Central memory CD4-positive, alpha-beta T cell (primary cell): ENCODE data around the gene ADORA1.

Experiments
- DNase-seq: peaks from one replicate; pipeline ENCODE4 v3.0.0; 2022
- total RNA-seq, 3 experiments: gene quantifications; one replicate each; lab custom pipeline; 2026; lab: John Stamatoyannopoulos, UW

The ADORA1 gene
- total RNA-seq = 0 reads per million in 3 experiments

DNA sequence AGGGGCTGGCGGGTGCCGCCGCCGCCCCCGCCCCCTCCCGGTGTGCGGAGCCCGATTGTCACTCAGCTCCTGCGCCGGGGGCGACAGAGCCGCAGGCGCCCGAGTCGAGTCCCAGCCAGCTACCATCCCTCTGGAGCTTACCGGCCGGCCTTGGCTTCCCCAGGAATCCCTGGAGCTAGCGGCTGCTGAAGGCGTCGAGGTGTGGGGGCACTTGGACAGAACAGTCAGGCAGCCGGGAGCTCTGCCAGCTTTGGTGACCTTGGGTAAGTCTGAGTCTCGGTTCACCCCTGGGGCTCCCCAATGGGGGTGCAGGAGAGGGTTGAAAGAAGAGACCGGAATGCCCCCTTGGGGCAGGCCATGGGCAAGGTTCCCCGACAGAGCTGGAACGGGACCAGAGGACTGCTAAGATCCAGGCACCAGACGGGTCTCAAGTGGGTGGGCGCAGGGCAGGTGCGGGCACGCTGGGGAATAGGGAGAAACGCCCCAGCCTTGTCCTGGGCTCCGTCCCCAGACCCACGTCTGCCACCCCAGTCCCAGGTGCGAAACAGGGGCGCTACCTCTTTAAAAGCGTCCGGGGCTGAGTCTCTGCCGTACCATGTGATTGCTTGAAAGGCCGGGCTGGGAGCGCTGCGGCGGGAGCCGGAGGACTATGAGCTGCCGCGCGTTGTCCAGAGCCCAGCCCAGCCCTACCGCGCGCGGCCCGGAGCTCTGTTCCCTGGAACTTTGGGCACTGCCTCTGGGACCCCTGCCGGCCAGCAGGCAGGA lies at the start of gene ADORA1:
Gene ADORA1, plus strand, starts transcription at position 61 of the 765 bp plus-strand sequence. CDS start 1,116 bp downstream, outside the sequence.
- no peak for DNase-seq

DNA sequence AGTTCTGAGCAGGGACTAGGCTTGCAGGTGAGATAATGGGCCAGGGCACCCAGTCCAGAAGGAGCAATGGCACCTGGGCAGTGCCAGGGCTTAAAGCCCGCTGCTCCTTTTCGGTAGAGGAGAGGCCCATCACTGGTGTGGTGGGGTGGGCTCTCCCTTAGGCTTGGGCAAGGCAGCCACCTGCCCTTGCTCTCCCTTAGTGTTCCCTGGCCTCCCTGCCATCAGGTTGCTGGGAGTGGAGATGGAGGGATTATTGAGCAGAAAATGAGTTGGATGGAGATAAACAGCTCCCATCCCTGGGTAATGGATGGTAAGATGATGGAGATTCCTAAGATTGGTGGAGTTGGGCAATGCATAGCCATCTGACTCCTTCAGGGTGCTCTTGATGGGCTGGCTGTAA lies 49.6 kb upstream of the ADORA1 start:
- DNase-seq = no peak

DNA sequence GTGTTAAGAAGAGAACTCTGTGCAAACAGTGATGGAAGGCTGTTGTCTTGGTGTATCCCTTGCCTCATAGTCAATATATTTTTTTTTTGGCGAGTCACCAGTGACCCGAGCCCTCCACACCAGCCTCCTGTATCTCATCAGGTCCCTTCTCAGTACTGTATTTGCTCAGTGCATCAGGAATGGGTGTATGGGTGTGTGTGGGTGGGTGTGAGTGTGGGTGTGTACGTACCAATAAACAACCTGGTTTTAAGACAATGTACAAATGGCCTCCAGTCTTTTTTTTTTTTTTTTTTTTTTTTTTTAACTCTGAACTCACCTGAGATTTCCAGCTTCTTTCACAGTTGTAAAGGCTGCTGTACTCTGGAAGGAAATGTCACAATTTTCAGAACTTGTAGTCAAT lies 49.0 kb upstream of the ADORA1 start:
- no peak for DNase-seq

DNA sequence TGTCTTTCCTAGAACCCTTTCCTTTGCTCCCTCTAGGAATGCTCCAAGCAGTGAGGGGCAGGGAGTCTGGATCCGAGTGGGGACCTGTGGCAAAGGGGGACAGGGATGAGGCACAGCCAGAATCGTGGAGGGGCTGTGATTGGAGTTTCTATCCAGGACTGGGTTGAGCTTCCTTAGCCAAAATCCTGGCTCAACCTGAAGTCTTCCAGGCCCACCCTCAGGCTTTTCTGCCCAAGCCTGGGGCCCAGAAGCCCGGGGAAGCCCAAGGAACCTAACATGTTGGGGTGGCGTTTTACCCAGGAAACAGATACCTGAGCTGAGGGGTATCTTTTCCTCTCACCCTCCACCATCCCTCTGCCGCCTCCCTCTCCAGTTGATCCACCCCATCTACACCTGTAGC lies 47.1 kb upstream of the ADORA1 start:
- no peak for DNase-seq

DNA sequence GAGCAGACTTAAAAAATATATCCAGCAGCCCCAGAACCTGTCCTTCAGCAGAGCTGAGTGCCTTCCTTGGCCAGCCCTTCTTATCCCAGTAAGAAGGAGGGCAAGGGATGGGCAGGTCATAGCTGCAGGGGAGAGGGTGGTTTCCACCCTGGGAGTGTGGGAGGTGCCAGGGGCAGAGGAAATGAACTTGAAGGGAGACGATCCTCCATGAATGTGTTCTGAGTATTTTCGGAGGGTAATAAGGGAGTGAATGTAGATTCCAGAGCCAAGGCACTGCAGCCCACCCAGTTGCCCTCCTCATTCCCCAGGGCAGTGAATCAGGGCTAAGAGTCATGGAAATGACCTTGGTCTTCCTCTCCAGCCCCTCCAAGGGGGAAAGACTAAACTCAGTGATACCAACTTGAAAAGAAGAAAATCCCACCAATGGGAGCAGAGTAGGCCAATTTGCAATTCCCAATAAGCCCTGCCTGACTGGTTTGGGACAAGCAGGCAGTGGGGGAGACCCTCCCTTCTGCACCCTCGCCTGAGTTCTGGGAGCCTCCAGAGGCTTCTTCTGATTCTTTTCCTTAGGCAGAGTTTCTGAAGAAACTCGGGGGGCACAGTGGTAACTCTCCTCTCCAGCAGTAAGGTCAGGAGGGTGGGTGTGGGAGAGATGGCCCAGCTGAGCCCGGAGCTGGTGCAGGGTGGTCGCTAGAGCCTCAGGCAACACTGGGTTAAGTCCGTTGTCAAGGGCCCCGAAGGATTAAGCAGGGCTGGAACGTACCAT lies 45.9 kb upstream of the ADORA1 start:
- no peak for DNase-seq

DNA sequence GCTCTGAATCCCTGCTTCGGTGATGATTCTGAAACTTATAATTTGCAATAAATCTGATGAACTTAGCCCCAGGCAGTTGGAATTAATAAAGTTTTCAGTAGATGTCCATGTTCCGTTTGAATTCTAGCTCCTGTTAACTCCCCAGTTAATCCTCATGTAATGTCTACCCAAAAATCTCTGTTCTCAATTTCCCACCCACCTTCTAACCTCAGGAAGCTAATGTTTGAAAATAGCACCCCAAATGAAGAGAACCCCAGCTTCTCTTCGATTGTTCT lies 45.4 kb upstream of the ADORA1 start:
- no peak for DNase-seq

DNA sequence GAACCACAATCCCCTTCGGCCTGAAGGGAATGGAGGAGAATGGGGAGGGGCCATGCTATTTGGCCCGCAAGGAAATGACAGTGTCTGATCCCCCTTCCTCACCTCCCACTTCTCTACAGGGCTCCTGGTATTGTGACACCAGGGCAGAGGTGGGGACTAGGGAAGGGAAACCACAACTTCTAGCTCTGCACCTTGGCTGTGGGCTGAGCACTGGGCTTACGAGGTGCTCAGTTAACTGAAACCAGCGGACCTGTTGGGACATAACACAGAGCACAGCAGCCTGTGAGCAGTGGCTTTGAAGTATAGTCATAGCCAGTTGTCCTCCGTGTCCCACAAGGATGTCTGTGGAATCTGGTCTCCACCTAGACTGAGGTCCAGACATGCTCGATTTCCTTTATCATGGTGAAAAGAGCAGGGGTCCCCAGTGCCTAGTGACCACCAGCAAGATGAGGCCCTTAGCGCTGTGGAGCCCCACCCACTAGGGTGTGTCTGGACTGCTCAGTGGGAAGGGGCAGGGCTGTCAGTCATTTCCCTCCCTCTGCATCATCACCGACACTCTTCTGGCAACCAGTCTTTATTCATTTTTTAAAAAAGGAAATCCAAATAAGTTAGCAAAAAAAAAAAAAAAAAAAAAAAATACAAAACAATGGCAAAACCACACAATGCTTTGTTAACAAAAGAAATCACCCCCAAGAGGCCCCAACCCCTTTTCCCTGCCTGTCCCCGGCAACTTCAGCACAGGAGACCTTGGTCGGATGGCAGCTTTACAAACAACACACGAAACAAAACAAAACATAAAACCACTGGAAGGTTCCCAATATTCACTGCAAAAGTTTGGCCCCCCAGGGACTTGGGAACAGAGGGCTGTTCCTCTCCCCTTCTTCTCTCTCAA lies 44.7 kb upstream of the ADORA1 start:
- DNase-seq = no peak

DNA sequence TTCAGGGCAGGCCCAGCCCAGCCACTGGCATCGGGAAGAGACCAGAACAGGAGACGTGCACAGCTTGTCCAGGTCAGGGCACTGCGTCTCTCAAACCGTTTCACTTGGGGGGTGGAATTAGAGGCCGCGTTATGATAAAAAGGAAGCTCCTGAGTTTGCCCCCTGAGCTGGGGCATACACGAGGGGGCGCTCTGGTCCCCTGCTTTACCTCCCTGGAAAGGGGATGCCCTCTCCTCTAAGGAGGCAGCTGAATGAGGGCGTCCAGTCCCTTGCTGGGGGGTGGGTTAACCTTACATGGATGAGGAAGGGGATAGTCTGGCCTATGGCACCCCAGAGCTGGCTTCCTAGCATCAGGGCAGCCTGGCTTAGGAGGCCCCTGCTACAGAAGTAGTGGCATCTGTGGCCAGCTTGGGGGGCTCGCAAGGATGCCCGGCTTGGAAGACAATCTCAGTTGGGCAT lies 44.0 kb upstream of the ADORA1 start:
- DNase-seq = no peak

DNA sequence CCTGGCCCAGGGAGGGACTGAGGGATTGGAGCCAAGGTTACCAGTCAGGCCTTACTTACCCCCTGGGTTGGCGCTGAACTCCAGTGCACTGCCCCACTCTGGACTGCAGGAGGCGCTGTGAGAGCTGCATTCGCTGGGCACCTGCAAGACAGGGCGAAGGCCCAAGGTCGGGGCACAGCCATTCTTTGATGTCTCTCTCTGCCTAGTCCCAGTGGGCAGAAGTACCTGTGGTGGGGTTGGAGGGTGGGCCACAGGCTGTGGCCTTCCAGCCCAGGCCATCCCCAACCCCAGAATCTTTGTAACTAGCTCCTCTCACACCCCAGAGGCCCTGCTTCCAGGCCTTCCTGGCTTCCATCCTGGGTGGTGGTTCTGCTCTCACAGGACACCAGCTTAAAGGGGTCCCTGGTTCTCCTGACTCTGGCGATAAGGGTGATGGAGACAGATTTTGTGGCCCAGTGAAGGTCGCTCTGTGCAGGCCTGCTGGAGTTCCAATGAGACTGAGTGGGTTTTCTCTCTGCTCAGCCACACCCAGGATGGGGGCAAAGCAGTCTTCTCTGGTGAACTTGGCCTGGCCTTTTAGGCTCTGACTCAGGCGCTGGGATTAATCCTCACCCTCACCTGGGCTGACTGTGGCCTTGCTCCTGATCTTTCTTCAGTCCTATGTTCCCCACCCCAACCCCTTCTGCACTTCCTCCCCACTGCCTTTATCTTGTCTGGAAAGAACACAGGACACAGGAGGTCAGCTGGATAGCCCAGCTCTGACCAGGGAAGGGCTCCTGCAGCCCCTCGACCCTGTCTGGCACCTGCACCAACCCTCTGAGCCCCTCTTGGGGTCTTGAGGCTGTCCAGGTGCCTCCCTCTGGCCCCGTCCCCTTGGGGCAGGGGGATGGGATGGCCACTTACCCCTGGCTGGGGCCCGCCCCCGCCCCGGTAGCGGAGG lies 42.7 kb upstream of the ADORA1 start:
- no peak for DNase-seq

DNA sequence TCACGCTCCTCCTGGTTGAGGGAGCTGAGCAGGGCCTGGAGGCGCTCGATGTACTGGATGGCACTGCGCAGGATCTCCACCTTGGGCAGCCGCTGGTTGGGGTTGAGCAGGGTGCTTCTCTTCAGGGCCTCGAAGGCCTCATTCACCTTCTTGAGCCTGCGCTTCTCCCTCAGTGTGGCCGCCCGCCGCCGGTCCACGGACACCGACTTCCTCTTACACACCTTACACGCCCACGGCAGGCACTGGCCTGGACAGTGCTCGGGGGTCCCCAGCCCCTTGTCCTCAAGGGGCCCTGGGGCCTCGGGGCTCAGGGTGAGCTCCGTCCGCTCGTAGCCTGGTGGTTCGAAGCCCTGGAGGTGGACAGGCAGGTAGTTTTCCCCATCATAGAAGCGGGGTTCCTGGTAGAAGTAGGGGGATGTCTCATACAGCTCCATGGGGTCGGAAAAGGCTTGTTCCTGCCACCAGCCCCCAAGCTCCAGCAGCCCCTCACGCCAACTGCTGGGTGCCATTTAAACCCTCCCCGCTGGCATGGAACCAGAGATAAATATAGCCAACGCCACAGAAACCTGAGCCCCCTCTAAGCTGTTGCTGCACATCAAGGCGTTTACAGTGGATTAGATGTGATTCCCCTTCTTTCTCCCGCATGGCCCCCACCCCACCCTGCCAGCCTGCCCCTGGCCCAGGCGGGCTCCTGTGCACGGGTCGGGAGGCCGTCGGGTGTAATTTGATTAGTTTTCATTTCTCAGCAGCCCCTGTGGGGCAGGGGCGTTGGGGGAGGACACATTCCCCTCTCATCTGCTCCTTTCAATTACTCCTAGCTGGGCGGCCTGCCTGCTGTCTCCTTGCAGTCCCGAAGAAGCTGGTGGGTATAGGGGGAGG lies 41.8 kb upstream of the ADORA1 start, which contains the start of gene MYOG:
Gene MYOG, minus strand, starts transcription at position 485 of the 879 bp plus-strand sequence. Its CDS starts 51 bp downstream, at position 434.
- no peak for DNase-seq

DNA sequence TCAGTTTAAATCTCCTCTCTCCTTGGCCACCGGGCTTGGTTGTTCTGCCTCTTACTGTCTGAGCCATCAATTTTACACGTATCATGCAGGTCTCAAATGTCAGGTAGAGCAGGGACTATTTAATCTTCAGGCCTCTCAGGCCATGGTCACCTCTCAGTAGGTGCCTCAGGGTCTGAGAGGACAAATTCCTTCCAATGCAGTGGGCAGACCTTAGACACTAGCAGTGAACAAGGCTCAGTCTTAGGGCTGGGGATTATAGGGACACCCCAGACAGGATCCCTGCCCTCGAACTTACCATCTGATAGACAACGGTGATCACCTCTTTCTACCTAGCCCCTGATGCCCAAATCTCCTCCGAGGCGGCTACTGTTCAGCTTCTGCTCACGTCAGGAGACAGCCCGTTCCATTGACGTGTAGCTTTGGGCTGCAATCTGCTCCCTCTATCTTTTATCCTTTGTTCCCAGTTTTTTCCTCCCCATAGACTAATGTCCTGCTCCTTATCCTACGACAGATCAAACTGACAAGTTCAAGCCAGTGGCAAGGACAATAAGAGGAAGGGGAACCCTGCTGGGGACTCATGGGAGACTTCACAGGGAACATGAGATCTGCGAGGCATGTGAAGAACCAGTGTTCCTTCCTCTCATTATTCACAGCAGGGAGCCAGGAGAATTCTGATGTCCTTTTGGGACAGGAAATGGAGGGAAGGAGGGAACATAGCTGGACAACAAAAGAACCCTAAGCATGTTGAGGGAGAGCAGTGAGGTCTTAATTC lies 40.3 kb upstream of the ADORA1 start:
- no peak for DNase-seq

DNA sequence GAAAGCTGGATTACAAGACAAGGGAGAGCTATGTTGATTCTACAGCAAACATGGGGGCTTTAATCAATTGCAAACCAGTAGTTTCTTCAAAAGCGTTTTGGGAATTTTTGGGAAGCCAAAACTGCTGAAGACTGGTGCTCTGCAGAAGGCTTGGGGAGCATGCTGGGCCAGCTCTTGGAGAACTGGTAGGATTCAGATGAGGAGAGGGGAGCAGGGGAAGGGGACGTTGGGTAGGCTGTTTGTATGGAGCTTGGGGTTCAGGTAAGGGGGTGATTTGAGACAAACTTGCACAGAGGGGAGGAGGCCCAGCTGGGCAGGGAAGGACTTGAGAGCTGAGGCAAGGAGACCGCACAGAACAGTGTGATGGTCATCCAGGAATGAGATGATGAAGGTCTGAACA lies 39.1 kb upstream of the ADORA1 start:
- no peak for DNase-seq

DNA sequence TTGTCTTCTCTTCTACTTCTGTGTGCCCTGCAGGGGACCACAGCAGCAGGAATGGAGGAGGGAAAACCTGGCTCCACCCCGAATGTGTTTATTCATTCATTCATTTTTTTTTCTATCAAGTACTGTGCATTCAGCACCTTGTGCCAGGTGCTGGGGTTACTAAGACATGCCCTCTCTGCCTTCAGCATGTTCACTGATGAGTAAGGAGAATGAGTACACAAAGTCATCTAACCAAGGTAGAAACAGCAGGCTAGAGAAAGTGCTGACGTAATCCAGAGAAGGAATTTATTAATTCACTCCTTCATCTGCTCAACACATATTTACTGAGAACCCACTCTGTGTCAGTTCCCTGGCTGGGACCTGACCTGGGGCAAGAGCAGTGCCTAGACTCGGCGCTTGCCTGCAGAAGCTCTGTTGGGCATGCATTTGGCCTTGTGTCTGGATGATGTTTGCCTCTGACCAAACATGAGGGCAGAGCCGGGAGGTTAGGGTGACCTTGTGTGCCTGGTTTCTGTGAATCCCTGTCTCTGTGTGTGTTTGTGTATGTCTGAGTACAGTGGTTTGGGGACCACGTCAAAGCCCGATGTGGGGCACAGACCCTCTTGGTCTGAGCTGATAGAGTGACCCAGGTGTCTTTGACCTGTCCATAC lies 38.4 kb upstream of the ADORA1 start:
- DNase-seq = no peak

DNA sequence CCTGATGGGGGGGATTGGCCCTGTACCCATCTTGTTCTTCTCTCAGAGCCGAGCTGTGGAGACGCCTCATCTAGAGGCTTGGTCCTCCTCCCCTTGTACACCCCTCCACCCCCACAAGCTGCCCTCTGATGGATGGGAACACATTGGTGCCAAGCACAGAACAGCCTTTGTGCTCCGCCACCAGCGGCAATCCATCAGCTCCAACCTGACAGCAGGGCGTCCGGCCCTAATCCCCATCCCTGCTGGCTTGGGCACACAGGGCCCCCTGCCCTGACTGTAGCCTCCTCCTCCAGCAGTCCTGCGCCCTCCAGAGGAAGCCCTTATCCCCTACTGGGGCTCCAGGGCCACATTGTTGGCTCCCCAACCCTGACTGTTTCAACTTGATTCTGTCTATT lies 37.9 kb upstream of the ADORA1 start:
- DNase-seq = no peak

DNA sequence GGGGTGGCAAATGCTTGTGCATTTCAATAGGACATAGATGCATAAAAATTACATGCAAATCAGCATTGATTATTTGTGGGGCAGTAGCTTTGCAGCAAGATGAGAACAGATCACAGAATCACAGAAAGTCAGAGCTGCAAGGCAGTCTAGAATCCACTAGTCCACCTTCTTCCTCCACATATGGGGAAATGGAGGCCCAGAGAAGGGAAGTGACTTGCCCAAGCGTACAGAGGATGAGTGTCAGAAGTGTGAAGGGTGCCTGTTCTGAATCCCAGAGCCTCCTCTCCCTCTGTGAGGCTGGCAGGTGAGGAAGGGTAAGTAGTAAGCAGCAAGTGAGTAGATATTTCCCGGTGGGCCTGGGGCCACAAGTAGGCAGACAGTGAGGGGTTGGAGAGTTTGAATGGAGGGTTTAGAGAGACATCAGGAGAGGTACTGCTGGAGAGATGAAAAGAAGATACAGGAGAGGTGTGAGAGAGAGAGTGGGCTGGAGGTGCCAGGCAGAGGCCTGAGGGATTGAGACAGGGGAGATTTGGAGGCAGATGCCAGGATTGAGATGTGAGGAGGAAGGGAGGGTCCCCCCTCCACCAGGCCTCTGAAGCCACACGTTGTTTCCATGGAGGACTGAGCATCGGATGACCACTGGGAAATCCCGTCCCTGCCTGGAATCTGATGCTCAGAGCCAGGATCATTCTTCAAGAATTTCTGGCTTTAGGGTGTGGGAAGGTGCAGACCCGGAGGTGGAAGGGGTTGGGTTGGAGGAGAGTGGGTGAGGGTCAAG lies 36.9 kb upstream of the ADORA1 start:
- no peak for DNase-seq

DNA sequence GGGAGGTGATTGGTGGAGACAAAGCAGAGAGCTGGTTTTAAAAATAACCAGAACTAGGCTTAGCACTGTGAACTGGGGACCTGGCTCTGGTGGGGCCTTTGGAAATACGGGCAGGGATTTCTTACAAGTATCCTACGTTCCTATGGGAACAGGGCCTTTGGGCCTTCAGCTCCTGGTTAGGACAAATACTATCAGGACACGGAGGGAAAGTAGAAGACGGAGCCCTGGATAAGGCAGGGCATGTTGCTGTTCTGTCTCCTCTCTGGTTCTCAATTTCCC lies 36.4 kb upstream of the ADORA1 start:
- no peak for DNase-seq

DNA sequence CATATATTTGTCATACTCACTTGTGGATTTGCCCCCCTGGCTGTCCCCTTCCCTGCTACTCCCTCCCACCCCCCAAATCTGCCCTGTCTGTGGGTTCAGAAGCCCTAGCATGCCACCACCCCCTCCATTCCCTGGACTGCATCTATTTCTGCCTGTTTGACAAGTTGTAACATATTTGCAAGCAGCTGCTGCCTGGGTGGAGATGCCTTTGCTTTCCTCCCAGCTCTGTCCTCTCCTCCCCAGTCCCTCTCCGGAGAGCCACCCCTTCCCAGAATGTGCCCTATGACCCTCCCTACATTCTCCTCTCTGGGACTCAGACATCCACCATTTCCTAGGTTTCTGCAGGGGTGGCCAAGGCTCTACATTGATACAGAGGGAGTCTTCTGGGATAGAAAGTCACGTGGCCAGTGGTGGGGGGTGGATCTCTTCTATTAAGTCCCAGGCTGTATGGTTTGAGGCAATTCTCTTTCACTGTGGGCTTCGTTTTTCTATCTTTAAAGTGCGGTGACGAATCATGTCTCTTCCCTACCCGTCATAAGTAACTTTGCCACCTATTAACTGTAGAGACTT lies 35.7 kb upstream of the ADORA1 start:
- DNase-seq = no peak

DNA sequence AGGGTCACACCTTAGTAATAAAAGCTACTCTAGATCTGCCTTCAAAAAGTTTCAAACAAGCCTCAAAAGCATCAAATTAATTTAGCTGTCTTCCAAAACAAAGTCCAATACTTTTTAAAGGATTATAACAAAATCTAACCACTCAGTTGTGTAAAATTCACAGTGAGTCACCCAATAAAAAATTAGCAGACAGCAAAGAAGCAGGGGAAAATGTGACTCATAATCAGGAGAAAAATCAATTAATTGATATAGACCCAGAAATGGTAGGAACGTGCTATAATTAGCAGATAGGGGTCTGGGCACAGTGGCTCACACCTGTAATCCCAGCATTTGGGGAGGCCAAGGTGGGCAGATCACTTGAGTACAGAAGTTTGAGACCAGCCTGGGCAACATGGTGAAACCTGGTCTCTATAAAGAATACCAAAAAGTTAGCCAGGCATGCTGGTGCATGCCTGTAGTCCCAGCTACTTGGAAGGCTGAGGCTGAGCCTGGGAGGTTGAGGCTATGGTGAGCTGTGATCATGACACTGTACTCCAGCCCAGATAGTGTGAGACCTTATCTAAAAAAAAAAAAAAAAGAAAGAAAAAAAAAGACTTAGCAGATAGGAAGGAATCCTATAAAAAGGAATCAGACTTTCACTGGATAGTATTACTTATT lies 33.6 kb upstream of the ADORA1 start:
- no peak for DNase-seq
